Panc1 (cell line): Measurements from ENCODE around the gene ADAP2.

ENCODE experiments used
- CTCF ChIP-seq: fragments of 450-650 bp; IDR thresholded peaks from 2 replicates; pipeline ENCODE4 v1.5.1; 2017; ENCODE audit warnings: mild to moderate bottlenecking
- POLR2AphosphoS5 ChIP-seq: IDR thresholded peaks from 2 replicates; pipeline ENCODE4 v1.6.1; 2012; ENCODE audit warnings: mild to moderate bottlenecking, low read depth, low read length, moderate library complexity
- SIN3A ChIP-seq: IDR thresholded peaks from 2 replicates; pipeline ENCODE4 v1.6.1; 2012; ENCODE audit warnings: low read depth, mild to moderate bottlenecking, low read length, moderate library complexity, borderline replicate concordance; ENCODE audit not compliant: insufficient read depth

DNA sequence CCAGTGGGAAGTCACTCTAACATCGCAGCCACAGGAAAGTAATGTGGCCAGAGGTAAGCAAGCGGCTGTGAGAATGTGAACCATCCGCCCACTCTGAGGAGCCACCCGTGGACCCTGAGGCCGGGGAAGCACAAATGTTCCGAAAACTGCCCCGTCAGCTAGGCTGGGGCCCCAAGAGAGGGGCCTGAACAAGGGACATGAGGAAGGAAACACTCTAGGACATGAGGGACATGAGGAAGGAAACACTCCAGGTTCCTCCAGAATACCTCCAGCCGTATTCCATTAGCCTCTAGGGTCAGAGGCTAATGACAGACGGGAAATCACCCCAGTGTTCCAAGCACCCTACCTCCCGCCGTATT lies 16.0 kb upstream of the ADAP2 start:
- no peak for TF ChIP-seq CTCF
- TF ChIP-seq POLR2AphosphoS5 = no peak
- TF ChIP-seq SIN3A = no peak
